ENCODE results near the gene CCDC85A.

The CCDC85A gene

GRCh38 chr2:56314796-56315195, 131.0 kb downstream of the CCDC85A start:
- no peak for DNase-seq

- DNase-seq, result no peak
Observed at GRCh38 chr2:56315376-56315775, 131.6 kb downstream of the CCDC85A start.

GRCh38 chr2:56316011-56316410, 132.2 kb downstream of the CCDC85A start:
- DNase-seq, result no peak

GRCh38 chr2:56318147-56318546, 134.4 kb downstream of the CCDC85A start:
- no peak for DNase-seq

- no peak for DNase-seq
Observed at GRCh38 chr2:56325661-56326345, 142.0 kb downstream of the CCDC85A start.

GRCh38 chr2:56326346-56326741, 142.6 kb downstream of the CCDC85A start:
- no peak for DNase-seq

- no peak for DNase-seq
Observed at GRCh38 chr2:56331810-56332209, 148.0 kb downstream of the CCDC85A start.

GRCh38 chr2:56333812-56334485, 150.2 kb downstream of the CCDC85A start:
- no peak for DNase-seq

GRCh38 chr2:56334622-56335021, 150.8 kb downstream of the CCDC85A start:
- DNase-seq, result no peak

- no peak for DNase-seq
Observed at GRCh38 chr2:56335101-56335500, 151.3 kb downstream of the CCDC85A start.

GRCh38 chr2:56337342-56337741, 153.6 kb downstream of the CCDC85A start:
- no peak for DNase-seq

- no peak for DNase-seq
Observed at GRCh38 chr2:56338232-56338631, 154.4 kb downstream of the CCDC85A start.

- DNase-seq, result no peak
Observed at GRCh38 chr2:56344771-56345170, 161.0 kb downstream of the CCDC85A start.

GRCh38 chr2:56347881-56348280, 164.1 kb downstream of the CCDC85A start:
- DNase-seq, result no peak

GRCh38 chr2:56348392-56349210, 164.8 kb downstream of the CCDC85A start:
- DNase-seq, result no peak

- DNase-seq, result no peak
Observed at GRCh38 chr2:56357655-56358295, 174.0 kb downstream of the CCDC85A start.

- no peak for DNase-seq
Observed at GRCh38 chr2:56361844-56362243, 178.1 kb downstream of the CCDC85A start.

- no peak for DNase-seq
Observed at GRCh38 chr2:56364902-56365301, 181.1 kb downstream of the CCDC85A start.

- no peak for DNase-seq
Observed at GRCh38 chr2:56369316-56369715, 185.5 kb downstream of the CCDC85A start.

GRCh38 chr2:56372071-56372656, 188.4 kb downstream of the CCDC85A start:
- DNase-seq, result no peak

GRCh38 chr2:56375251-56375650, 191.5 kb downstream of the CCDC85A start:
- DNase-seq, result no peak

GRCh38 chr2:56376699-56377665, 193.2 kb downstream of the CCDC85A start:
- DNase-seq, result no peak

Measured in SIG-M5 (cell line).